Neural progenitor cell (in vitro differentiated cells): Measurements from ENCODE around the gene CD58. TPM values are rescaled to one million over a fixed set of nuclear protein-coding genes. Genes with fewer than 3 reads are reported as not detected.
A peak's percentile ranks its signal among the peaks of the same experiment; 100 is the strongest.

ENCODE experiments used
- DNase-seq: peaks from one replicate; pipeline ENCODE4 v3.0.0-alpha.2; 2016; ENCODE audit warnings: low spot score
- H2AFZ ChIP-seq: fragments of 200-600 bp; sonication (generic); replicated peaks from 2 replicates; pipeline ENCODE4 v1.6.1; 2016; ENCODE audit warnings: antibody characterized with exemption
- H3F3A ChIP-seq: fragments of 200-600 bp; sonication (generic); 2 replicates; pipeline ENCODE4 v1.6.1; 2016; ENCODE audit warnings: antibody characterized with exemption, low read depth
- H3K27ac ChIP-seq: fragments of 200-600 bp; sonication (generic); 2 replicates; pipeline ENCODE4 v1.5.1; 2016; ENCODE audit warnings: mild to moderate bottlenecking
- H3K27me3 ChIP-seq: fragments of 200-600 bp; sonication (generic); 2 replicates; pipeline ENCODE4 v1.6.1; 2016; ENCODE audit warnings: mild to moderate bottlenecking, moderate library complexity
- H3K36me3 ChIP-seq: fragments of 200-600 bp; sonication (generic); 2 replicates; pipeline ENCODE4 v1.5.1; 2016
- H3K4me1 ChIP-seq: fragments of 200-600 bp; sonication (generic); 2 replicates; pipeline ENCODE4 v1.6.1; 2016; ENCODE audit warnings: mixed run types
- H3K4me2 ChIP-seq: fragments of 200-600 bp; sonication (generic); 2 replicates; pipeline ENCODE4 v1.6.1; 2016
- H3K4me3 ChIP-seq: fragments of 200-600 bp; sonication (generic); 2 replicates; pipeline ENCODE4 v1.5.1; 2016
- H3K79me2 ChIP-seq: fragments of 200-600 bp; sonication (generic); 2 replicates; pipeline ENCODE4 v1.6.1; 2016; ENCODE audit warnings: low read depth
- H3K9ac ChIP-seq: fragments of 200-600 bp; sonication (generic); 2 replicates; pipeline ENCODE4 v1.6.1; 2016
- H3K9me3 ChIP-seq: fragments of 200-600 bp; sonication (generic); 2 replicates; pipeline ENCODE4 v1.5.1; 2016; ENCODE audit warnings: low read depth
- H4K20me1 ChIP-seq: fragments of 200-600 bp; sonication (generic); 2 replicates; pipeline ENCODE4 v1.6.1; 2016; ENCODE audit warnings: low read depth
- H3K27ac Mint-ChIP-seq: 3 replicates; pipeline ENCODE4 v1.8.0; 2021; ENCODE audit warnings: mixed read lengths
- H3K27me3 Mint-ChIP-seq: 2 replicates; pipeline ENCODE4 v1.8.0; 2022; ENCODE audit warnings: low read depth, mild to moderate bottlenecking, inconsistent platforms, moderate library complexity, mixed read lengths; ENCODE audit not compliant: insufficient read depth
- H3K36me3 Mint-ChIP-seq: 3 replicates; pipeline ENCODE4 v1.8.0; 2021; ENCODE audit warnings: mixed read lengths
- H3K4me1 Mint-ChIP-seq: 3 replicates; pipeline ENCODE4 v1.8.0; 2021; ENCODE audit warnings: mixed read lengths
- H3K4me3 Mint-ChIP-seq: 3 replicates; pipeline ENCODE4 v1.8.0; 2021; ENCODE audit warnings: mild to moderate bottlenecking, moderate library complexity, mixed read lengths
- H3K9me3 Mint-ChIP-seq: 3 replicates; pipeline ENCODE4 v1.8.0; 2020; ENCODE audit warnings: mixed read lengths
- EZH2 ChIP-seq: fragments of 200-600 bp; sonication (generic); IDR thresholded peaks from 2 replicates; pipeline ENCODE4 v1.6.1; 2017; ENCODE audit warnings: antibody characterized with exemption, mild to moderate bottlenecking, moderate library complexity
- EZH2phosphoT487 ChIP-seq: fragments of 200-600 bp; sonication (generic); IDR thresholded peaks from 2 replicates; pipeline ENCODE4 v1.6.1; 2017; ENCODE audit warnings: antibody characterized with exemption
- total RNA-seq: library from RNA; depleted of rRNA; stranded (reverse); fragments of >200 nt; gene quantifications from 2 replicates; pipeline ENCODE4 v1.2.3, GENCODE V29; 2015; ENCODE audit warnings: low replicate concordance
- TF ChIP-seq, protein P1 (sequence below): fragments of 200-600 bp; sonication (generic); IDR thresholded peaks from 2 replicates; pipeline ENCODE4 v1.5.1; 2017; ENCODE audit warnings: antibody characterized with exemption, mild to moderate bottlenecking

The CD58 gene
- total RNA-seq, 1 donor from 2014 or later: 14.6 TPM

DNA sequence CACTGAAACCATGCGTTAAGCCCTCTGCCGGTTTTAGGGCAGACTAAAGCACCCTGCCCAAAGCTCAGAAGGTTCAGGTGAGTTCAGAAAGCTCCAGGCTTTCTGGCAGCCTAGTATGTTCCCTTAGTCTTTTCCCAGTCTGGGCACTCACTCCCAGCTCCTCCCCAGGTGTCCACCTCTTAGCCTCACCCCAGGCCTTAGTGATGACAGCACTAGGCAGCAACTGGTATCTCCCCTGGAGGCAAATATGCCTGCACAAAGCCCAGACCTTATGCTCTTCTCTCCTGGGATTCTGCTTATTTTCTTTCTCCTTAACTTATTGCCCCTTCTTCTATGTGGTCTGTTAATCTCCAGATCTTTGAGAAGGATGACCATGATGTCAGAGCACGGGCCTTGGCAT, 80.2 kb downstream of the CD58 start:
- Histone ChIP-seq H3K27me3 (no peaks in the 10 kb centered on the region), H3F3A (peaks cover 9% of the 10 kb centered on the region), H4K20me1 (no peaks in the 10 kb centered on the region), H3K4me1 (peaks cover 28% of the 10 kb centered on the region), H3K9ac (no peak overlapping the region), H3K27ac (no peak overlapping the region), H3K4me2 (no peak overlapping the region), H3K9me3 (no peaks in the 10 kb centered on the region), H3K79me2 (no peaks in the 10 kb centered on the region), H3K4me3 (no peak overlapping the region), H3K36me3 (no peaks in the 10 kb centered on the region), H2AFZ (no peak overlapping the region)
- Mint-ChIP-seq H3K9me3 (no peaks in the 10 kb centered on the region), H3K27me3 (peaks cover 6% of the 10 kb centered on the region), H3K27ac (no peak overlapping the region), H3K36me3 (no peaks in the 10 kb centered on the region), H3K4me3 (no peak overlapping the region), H3K4me1 (peaks cover 35% of the 10 kb centered on the region)
- no peak for DNase-seq
- TF ChIP-seq, protein P1, sequence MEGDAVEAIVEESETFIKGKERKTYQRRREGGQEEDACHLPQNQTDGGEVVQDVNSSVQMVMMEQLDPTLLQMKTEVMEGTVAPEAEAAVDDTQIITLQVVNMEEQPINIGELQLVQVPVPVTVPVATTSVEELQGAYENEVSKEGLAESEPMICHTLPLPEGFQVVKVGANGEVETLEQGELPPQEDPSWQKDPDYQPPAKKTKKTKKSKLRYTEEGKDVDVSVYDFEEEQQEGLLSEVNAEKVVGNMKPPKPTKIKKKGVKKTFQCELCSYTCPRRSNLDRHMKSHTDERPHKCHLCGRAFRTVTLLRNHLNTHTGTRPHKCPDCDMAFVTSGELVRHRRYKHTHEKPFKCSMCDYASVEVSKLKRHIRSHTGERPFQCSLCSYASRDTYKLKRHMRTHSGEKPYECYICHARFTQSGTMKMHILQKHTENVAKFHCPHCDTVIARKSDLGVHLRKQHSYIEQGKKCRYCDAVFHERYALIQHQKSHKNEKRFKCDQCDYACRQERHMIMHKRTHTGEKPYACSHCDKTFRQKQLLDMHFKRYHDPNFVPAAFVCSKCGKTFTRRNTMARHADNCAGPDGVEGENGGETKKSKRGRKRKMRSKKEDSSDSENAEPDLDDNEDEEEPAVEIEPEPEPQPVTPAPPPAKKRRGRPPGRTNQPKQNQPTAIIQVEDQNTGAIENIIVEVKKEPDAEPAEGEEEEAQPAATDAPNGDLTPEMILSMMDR: no peak
- no peak for TF ChIP-seq EZH2phosphoT487

GRCh38 chr1:116489231-116489697, 81.6 kb downstream of the CD58 start:
- no peaks in the 10 kb centered on the region for H3K36me3 Mint-ChIP-seq
- H3F3A ChIP-seq: peaks cover 4% of the 10 kb centered on the region
- H3K9me3 ChIP-seq: no peaks in the 10 kb centered on the region
- no peak overlapping the region for H3K27ac Mint-ChIP-seq
- no peak overlapping the region for H2AFZ ChIP-seq
- H4K20me1 ChIP-seq: no peaks in the 10 kb centered on the region
- no peaks in the 10 kb centered on the region for H3K27me3 ChIP-seq
- peaks cover 26% of the 10 kb centered on the region for H3K4me1 Mint-ChIP-seq
- H3K9ac ChIP-seq: no peak overlapping the region
- H3K4me2 ChIP-seq: no peak overlapping the region
- H3K9me3 Mint-ChIP-seq: no peaks in the 10 kb centered on the region
- H3K79me2 ChIP-seq: no peaks in the 10 kb centered on the region
- peak; percentile 49 for DNase-seq
- peaks cover 6% of the 10 kb centered on the region for H3K27me3 Mint-ChIP-seq
- peaks cover 15% of the 10 kb centered on the region for H3K4me1 ChIP-seq
- H3K4me3 Mint-ChIP-seq: no peak overlapping the region
- H3K4me3 ChIP-seq: no peak overlapping the region
- no peak overlapping the region for H3K27ac ChIP-seq
- no peaks in the 10 kb centered on the region for H3K36me3 ChIP-seq
- TF ChIP-seq, protein P1: no peak
- TF ChIP-seq EZH2phosphoT487: no peak
- TF ChIP-seq EZH2: no peak

DNA sequence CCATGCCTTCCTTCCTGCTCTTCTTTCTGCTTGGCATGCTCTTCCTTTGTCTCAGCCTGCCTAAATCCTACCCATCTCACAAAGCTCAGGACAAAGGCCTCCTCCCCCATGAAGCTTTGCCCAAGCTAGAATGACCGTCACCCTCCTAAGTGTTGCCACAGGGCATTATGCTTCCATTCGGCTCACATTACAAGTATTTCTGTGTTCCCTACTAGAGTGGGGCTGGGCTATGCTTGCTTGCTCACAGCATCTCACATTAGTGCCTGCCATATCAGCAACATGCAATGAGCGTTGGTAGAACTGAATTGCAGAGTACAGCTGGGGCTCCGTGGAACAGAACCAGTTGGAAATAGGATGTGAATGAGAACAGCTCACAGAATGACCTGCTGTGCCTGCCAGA, 82.8 kb downstream of the CD58 start:
- Mint-ChIP-seq H3K27ac (no peak overlapping the region), H3K9me3 (no peaks in the 10 kb centered on the region), H3K4me1 (peaks cover 21% of the 10 kb centered on the region), H3K36me3 (no peaks in the 10 kb centered on the region), H3K4me3 (no peak overlapping the region), H3K27me3 (peaks cover 6% of the 10 kb centered on the region)
- H3K79me2 ChIP-seq: no peaks in the 10 kb centered on the region
- no peak overlapping the region for H2AFZ ChIP-seq
- peak overlapping the region; percentile 27 for H3K4me2 ChIP-seq
- no peak overlapping the region for H3K4me3 ChIP-seq
- no peaks in the 10 kb centered on the region for H4K20me1 ChIP-seq
- no peaks in the 10 kb centered on the region for H3K27me3 ChIP-seq
- no peaks in the 10 kb centered on the region for H3K36me3 ChIP-seq
- no peaks in the 10 kb centered on the region for H3K9me3 ChIP-seq
- peaks cover 8% of the 10 kb centered on the region for H3K4me1 ChIP-seq
- no peak for DNase-seq
- H3K27ac ChIP-seq: no peak overlapping the region
- no peak overlapping the region for H3K9ac ChIP-seq
- TF ChIP-seq EZH2 (no peak), EZH2phosphoT487 (no peak)
- TF ChIP-seq, protein P1: no peak
- no peaks in the 10 kb centered on the region for H3F3A ChIP-seq
